GM19455 (cell line): ENCODE measurements around the gene EML5.

Source experiments
- ATAC-seq: cut with Tn5 transposase; IDR thresholded peaks from one replicate; pipeline ENCODE4 v1.9.1; 2021; ENCODE audit not compliant: unreplicated experiment

The EML5 gene

GRCh38 chr14:88568196-88568595, 224.6 kb downstream of the EML5 start:
- ATAC-seq = no peak

- no peak for ATAC-seq
These were observed 227.3 kb downstream of the EML5 start for GRCh38 chr14:88565427-88565826.

GRCh38 chr14:88563845-88564244, 228.9 kb downstream of the EML5 start:
- ATAC-seq = no peak

- ATAC-seq = peak; percentile 94
These were observed 229.7 kb downstream of the EML5 start, which contains the start of gene ZC3H14 for GRCh38 chr14:88562831-88563686. ZC3H14 (plus strand) TSS chr14:88563037; CDS start chr14:88563134, 97 bp downstream.

- ATAC-seq = peak; percentile 22
These were observed 230.3 kb downstream of the EML5 start for GRCh38 chr14:88562532-88562830.
